Activated CD4-positive, alpha-beta T cell treated with anti-CD3 and anti-CD28 coated beads, Interleukin-2, amount 10 ng/mL, durations not matched to agents 7 days and 5 days (primary cell): ENCODE measurements around the gene SLC10A2. TPM values are rescaled to one million over a fixed set of nuclear protein-coding genes. Genes with fewer than 3 reads are reported as not detected.

Experiments
- CTCF ChIA-PET: fragments of 350-600 bp; sonication (Branson Sonifier 250); formaldehyde crosslinking; loops from one replicate; lab custom pipeline; 2021; ENCODE audit warnings: antibody characterized with exemption; lab: Charles Lee
- POLR2A ChIA-PET: fragments of 350-600 bp; sonication (Branson Sonifier 250); formaldehyde crosslinking; loops from one replicate; lab custom pipeline; 2021; ENCODE audit warnings: antibody characterized with exemption; lab: Charles Lee
- DNase-seq: peaks from one replicate; pipeline ENCODE4 v3.0.0-alpha.2; 2020
- H3K27ac Mint-ChIP-seq: one replicate; pipeline ENCODE4 v1.8.0; 2021; ENCODE audit warnings: mild to moderate bottlenecking, moderate library complexity, mixed read lengths
- H3K27me3 Mint-ChIP-seq: one replicate; pipeline ENCODE4 v1.8.0; 2021; ENCODE audit warnings: mixed read lengths
- H3K36me3 Mint-ChIP-seq: one replicate; pipeline ENCODE4 v1.8.0; 2021; ENCODE audit warnings: low read depth, mixed read lengths
- H3K4me1 Mint-ChIP-seq: one replicate; pipeline ENCODE4 v1.8.0; 2021; ENCODE audit warnings: mixed read lengths
- H3K4me3 Mint-ChIP-seq: one replicate; pipeline ENCODE4 v1.8.0; 2021; ENCODE audit warnings: mild to moderate bottlenecking, moderate library complexity, mixed read lengths
- H3K9me3 Mint-ChIP-seq: one replicate; pipeline ENCODE4 v1.8.0; 2021; ENCODE audit warnings: mixed read lengths
- total RNA-seq, 2 experiments: library from RNA; stranded (reverse); gene quantifications; one replicate each; pipeline ENCODE4 v1.2.3, GENCODE V29; 2021

Gene SLC10A2
- total RNA-seq, 2 experiments from 2014 or later = not detected

DNA sequence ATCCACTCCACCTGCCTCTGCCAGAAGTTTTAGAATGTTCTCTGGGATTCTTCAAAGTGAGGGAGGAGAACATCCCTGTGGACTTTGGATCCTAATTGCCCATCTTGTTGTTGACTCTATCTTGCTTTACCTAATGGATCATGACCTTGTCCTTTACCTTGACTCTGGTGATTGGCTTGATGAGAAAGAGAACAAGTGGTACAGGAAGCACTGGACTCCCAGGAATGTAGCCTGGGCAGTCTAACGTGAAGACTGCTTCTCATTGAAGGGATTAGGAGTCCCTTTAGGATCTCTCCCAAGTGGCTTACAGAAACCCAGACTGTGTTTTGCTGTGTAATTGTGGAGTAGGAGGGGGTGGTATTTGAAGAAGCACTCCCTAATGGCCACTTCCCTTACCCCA is 63.9 kb downstream of the SLC10A2 start:
- Mint-ChIP-seq H3K9me3 (no peaks in the 10 kb centered on the region), H3K36me3 (no peaks in the 10 kb centered on the region), H3K4me3 (no peak overlapping the region), H3K27me3 (no peaks in the 10 kb centered on the region), H3K27ac (no peak overlapping the region), H3K4me1 (no peaks in the 10 kb centered on the region)
- DNase-seq = no peak
- POLR2A ChIA-PET = no interaction called here
- CTCF ChIA-PET = no interaction called here

DNA sequence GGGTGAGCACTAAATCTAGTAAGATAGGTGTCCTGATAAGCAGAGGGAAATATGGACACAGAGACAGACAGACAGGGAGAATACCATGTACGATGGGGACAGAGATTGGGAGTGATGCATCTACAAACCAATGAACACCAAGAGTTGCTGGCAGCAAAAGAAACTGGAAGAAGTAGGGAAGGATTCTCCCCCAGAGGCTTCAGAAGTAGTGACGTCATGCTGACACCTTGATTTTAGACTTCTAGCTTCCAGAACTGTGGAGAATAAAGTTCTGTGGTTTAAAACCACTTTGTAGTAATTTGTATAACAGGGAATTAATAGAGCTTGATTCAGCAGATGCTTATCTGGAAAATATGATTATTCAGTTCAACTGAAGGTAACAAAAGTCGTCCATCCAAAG is 66.1 kb downstream of the SLC10A2 start:
- no peaks in the 10 kb centered on the region for H3K4me1 Mint-ChIP-seq
- ChIA-PET CTCF (no interaction called here), POLR2A (no interaction called here)
- no peak overlapping the region for H3K27ac Mint-ChIP-seq
- no peak for DNase-seq
- no peaks in the 10 kb centered on the region for H3K27me3 Mint-ChIP-seq
- no peak overlapping the region for H3K4me3 Mint-ChIP-seq
- no peaks in the 10 kb centered on the region for H3K9me3 Mint-ChIP-seq
- no peaks in the 10 kb centered on the region for H3K36me3 Mint-ChIP-seq

DNA sequence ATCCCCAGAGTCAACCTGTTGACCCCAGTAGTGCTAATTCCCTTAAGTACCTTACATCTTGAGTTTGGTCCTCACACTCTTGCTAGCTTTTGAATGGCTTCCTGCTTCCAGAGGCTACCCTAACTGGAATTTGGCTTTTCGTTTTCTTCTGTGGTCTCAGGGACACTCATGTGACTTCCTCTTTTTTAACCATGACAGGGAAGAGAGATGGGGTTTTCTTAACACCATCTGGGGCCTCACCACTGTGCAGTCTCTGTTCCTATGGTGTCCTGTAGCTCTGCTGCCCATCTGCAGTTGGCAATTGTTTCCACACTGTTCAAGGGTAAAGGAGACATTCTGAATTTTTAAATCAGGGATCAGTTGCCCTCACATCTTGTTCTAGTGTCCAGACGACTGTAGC is 66.7 kb downstream of the SLC10A2 start:
- H3K36me3 Mint-ChIP-seq = no peaks in the 10 kb centered on the region
- no peaks in the 10 kb centered on the region for H3K27me3 Mint-ChIP-seq
- H3K4me3 Mint-ChIP-seq = no peak overlapping the region
- no peaks in the 10 kb centered on the region for H3K4me1 Mint-ChIP-seq
- ChIA-PET POLR2A (no interaction called here), CTCF (no interaction called here)
- H3K27ac Mint-ChIP-seq = no peak overlapping the region
- no peak for DNase-seq
- H3K9me3 Mint-ChIP-seq = no peaks in the 10 kb centered on the region

Other genes with a start within 250 kb of the SLC10A2 start
- gene ERCC5, start 220.4 kb downstream of the SLC10A2 start, total RNA-seq = 10 to 100 TPM; 92.6 to 94.9 TPM